K562 (cell line): ENCODE results near the gene CPN2.

Experiments
- GATA2 ChIP-seq: sonication (generic); formaldehyde crosslinking; IDR thresholded peaks from 2 replicates; pipeline ENCODE4 v1.4.0; 2020; ENCODE audit warnings: mild to moderate bottlenecking, missing genetic modification reagents
- ZNF274 ChIP-seq: IDR thresholded peaks from 2 replicates; pipeline ENCODE4 v1.6.1; 2011; ENCODE audit warnings: low read depth, mild to moderate bottlenecking, low read length, moderate library complexity, borderline replicate concordance
- ZSCAN32 ChIP-seq: fragments of 450-650 bp; formaldehyde crosslinking; IDR thresholded peaks from 2 replicates; pipeline ENCODE4 v1.4.0; 2020; ENCODE audit warnings: mild to moderate bottlenecking, moderate library complexity
- TF ChIP-seq, protein P1 (sequence below), 2 experiments: fragments of 450-650 bp in 1 of 2; sonication (generic) in 1 of 2; formaldehyde crosslinking; conservative IDR thresholded peaks; 2 replicates each; pipeline versions ENCODE4 v1.4.0 to v1.8.1; 2020 to 2022; ENCODE audit warnings: mild to moderate bottlenecking in 1 of 2, missing genetic modification reagents in 1 of 2

DNA sequence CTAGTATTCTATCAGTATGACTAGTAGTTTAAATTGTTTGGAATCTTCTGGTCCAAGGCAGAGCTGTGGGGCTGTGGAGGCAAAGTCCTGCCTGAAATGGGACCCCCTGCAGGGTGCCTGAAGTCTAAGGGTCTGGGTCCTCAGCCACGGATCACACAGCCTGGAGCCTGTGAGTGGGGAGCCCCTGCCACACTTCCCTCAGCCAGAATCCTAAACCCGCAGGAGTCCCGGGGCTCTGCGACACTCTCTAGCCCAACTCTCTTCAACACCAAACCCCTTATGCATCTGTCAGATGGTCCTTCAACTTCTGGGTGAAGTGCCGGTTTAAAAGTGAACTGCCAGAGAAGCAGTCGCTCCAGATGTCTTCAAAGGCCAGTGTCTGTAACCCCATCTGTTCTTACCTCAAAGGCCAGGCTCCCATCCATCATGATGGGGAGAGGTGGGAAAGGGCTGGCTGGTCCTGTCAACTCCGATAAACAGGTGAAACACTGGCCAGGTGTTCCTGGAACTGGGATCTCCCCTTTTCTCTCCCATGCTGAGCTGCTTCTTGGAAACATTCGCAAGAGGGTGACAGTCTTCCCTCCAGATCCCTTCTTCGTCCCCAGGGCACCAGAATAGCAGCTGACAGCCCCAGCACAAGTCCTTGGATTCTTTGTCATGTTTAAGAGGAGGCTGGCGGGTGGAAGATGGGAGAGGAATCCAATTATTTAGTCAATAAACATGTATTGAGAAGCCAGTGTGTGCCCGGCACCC, 45.6 kb downstream of the CPN2 start:
- TF ChIP-seq ZSCAN32 (CRISPR knock-in tag): no peak
- no peak for TF ChIP-seq GATA2 (CRISPR knock-in tag)
- TF ChIP-seq, protein P1, sequence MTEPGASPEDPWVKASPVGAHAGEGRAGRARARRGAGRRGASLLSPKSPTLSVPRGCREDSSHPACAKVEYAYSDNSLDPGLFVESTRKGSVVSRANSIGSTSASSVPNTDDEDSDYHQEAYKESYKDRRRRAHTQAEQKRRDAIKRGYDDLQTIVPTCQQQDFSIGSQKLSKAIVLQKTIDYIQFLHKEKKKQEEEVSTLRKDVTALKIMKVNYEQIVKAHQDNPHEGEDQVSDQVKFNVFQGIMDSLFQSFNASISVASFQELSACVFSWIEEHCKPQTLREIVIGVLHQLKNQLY (CRISPR knock-in tag; conservative IDR thresholded peaks at IDR 0.05): no peak
- TF ChIP-seq ZNF274: no peak
